Left ventricle myocardium inferior (tissue), 1 donor: ENCODE data around the gene MED15. TPM values are rescaled to one million over a fixed set of nuclear protein-coding genes. Genes with fewer than 3 reads are reported as not detected.
"Not testable (repeated sequence)": the region's sequence is repeated elsewhere in the genome, so short reads cannot be mapped to it uniquely, and the experiment has no call there.

ENCODE experiments used
- DNase-seq: peaks from one replicate; pipeline ENCODE4 v3.0.0-alpha.2; 2020
- H3K27ac ChIP-seq: fragments of 200-600 bp; replicated peaks from 2 replicates; pipeline ENCODE4 v1.8.0; 2021
- H3K27me3 ChIP-seq: fragments of 200-600 bp; 2 replicates; pipeline ENCODE4 v1.8.0; 2021; ENCODE audit warnings: low read depth
- H3K36me3 ChIP-seq: fragments of 200-600 bp; 2 replicates; pipeline ENCODE4 v1.8.0; 2021
- H3K4me1 ChIP-seq: fragments of 200-600 bp; 2 replicates; pipeline ENCODE4 v1.8.0; 2021
- H3K4me3 ChIP-seq: fragments of 200-600 bp; 2 replicates; pipeline ENCODE4 v1.8.0; 2021; ENCODE audit warnings: mild to moderate bottlenecking, moderate library complexity
- H3K9me3 ChIP-seq: fragments of 200-600 bp; replicated peaks from 2 replicates; pipeline ENCODE4 v1.8.0; 2021
- CTCF ChIP-seq: fragments of 200-600 bp; IDR thresholded peaks from 2 replicates; pipeline ENCODE4 v1.8.0; 2021; ENCODE audit warnings: antibody characterized with exemption, mild to moderate bottlenecking, borderline replicate concordance
- intact Hi-C: fragments of 100-400 bp; cut with micrococcal nuclease; formaldehyde crosslinking; loops from one replicate; pipeline ENCODE4 v1.11.0; 2022
- total RNA-seq: library from RNA; stranded (reverse); fragmentation: NEBNext Ultra II Directional; extraction: Animal tissue kit (Norgen Biotek cat#: 25700); gene quantifications from one replicate; pipeline ENCODE4 v1.2.1, GENCODE V29; 2021
- donor health status: DM: no; HTN: yes; CAD: no; lungs with severe emphysema.

The MED15 gene
- total RNA-seq, 1 donor from 2014 or later: 40.3 TPM

- Histone ChIP-seq H3K27ac (no peak overlapping the region), H3K27me3 (no peaks in the 10 kb centered on the region), H3K4me1 (peaks cover 19% of the 10 kb centered on the region), H3K36me3 (peaks cover 19% of the 10 kb centered on the region), H3K4me3 (no peak overlapping the region), H3K9me3 (no peaks in the 10 kb centered on the region)
- no peak for DNase-seq
- TF ChIP-seq CTCF: no peak
- intact Hi-C loops: no loop called here
These were observed 36.1 kb upstream of the MED15 start for GRCh38 chr22:20471126-20471833.

GRCh38 chr22:20472629-20473442, 34.6 kb upstream of the MED15 start:
- intact Hi-C loops: no loop called here

GRCh38 chr22:20475115-20475436, 32.3 kb upstream of the MED15 start:
- no peaks in the 10 kb centered on the region for H3K27me3 ChIP-seq
- no peak overlapping the region for H3K27ac ChIP-seq
- intact Hi-C loops: no loop called here
- DNase-seq: no peak
- peaks cover 12% of the 10 kb centered on the region for H3K4me1 ChIP-seq
- no peaks in the 10 kb centered on the region for H3K9me3 ChIP-seq
- no peak for TF ChIP-seq CTCF
- peaks cover 9% of the 10 kb centered on the region for H3K36me3 ChIP-seq
- no peak overlapping the region for H3K4me3 ChIP-seq

More at GRCh38 chr22:20472629-20473442, 34.6 kb upstream of the MED15 start:
- no peak for TF ChIP-seq CTCF
- no peak for DNase-seq
- Histone ChIP-seq H3K36me3 (peaks cover 19% of the 10 kb centered on the region), H3K4me3 (no peak overlapping the region), H3K9me3 (no peaks in the 10 kb centered on the region), H3K27ac (no peak overlapping the region), H3K4me1 (peaks cover 18% of the 10 kb centered on the region), H3K27me3 (no peaks in the 10 kb centered on the region)

GRCh38 chr22:20475569-20475968, 31.8 kb upstream of the MED15 start:
- H3K27me3 ChIP-seq, H3K27ac ChIP-seq, DNase-seq, intact Hi-C loops, H3K36me3 ChIP-seq, H3K4me3 ChIP-seq, H3K9me3 ChIP-seq: not testable (repeated sequence)
- H3K4me1 ChIP-seq: peaks cover 12% of the 10 kb centered on the region

- H3K36me3 ChIP-seq, intact Hi-C loops, H3K9me3 ChIP-seq: not testable (repeated sequence)
These were observed 29.4 kb upstream of the MED15 start for GRCh38 chr22:20478059-20478458.

GRCh38 chr22:20479612-20480196, 27.7 kb upstream of the MED15 start:
- DNase-seq: no peak
- Histone ChIP-seq H3K27me3 (no peaks in the 10 kb centered on the region), H3K9me3 (no peaks in the 10 kb centered on the region), H3K27ac (no peak overlapping the region), H3K4me1 (peaks cover 12% of the 10 kb centered on the region), H3K4me3 (no peak overlapping the region), H3K36me3 (peaks cover 8% of the 10 kb centered on the region)
- TF ChIP-seq CTCF: no peak
- intact Hi-C loops: no loop called here

More at GRCh38 chr22:20478059-20478458, 29.4 kb upstream of the MED15 start:
- not testable (repeated sequence) for DNase-seq, H3K4me3 ChIP-seq, H3K27me3 ChIP-seq, H3K27ac ChIP-seq
- peaks cover 12% of the 10 kb centered on the region for H3K4me1 ChIP-seq

GRCh38 chr22:20483143-20483506, 24.3 kb upstream of the MED15 start:
- H3K36me3 ChIP-seq, H3K27ac ChIP-seq, DNase-seq, H3K9me3 ChIP-seq, H3K4me3 ChIP-seq, H3K27me3 ChIP-seq, intact Hi-C loops: not testable (repeated sequence)
- H3K4me1 ChIP-seq: peaks cover 13% of the 10 kb centered on the region
